Eye (tissue), 1 donor: Measurements from ENCODE around the gene EXOC7.
"Not testable (repeated sequence)": the region's sequence is repeated elsewhere in the genome, so short reads cannot be mapped to it uniquely, and the experiment has no call there.

Experiments
- DNase-seq: peaks from one replicate; pipeline ENCODE4 v3.0.0-alpha.2; 2015

The EXOC7 gene

GRCh38 chr17:76087531-76087930 lies 16.1 kb downstream of the EXOC7 start:
- no peak for DNase-seq

- no peak for DNase-seq
Observed at GRCh38 chr17:76086384-76086783, 17.2 kb downstream of the EXOC7 start.

GRCh38 chr17:76085731-76086366 lies 17.7 kb downstream of the EXOC7 start:
- no peak for DNase-seq

- no peak for DNase-seq
Observed at GRCh38 chr17:76085066-76085730, 18.4 kb downstream of the EXOC7 start.

- no peak for DNase-seq
Observed at GRCh38 chr17:76083536-76084182, 19.9 kb downstream of the EXOC7 start.

- DNase-seq, result no peak
Observed at GRCh38 chr17:76082326-76083251, 21.0 kb downstream of the EXOC7 start.

GRCh38 chr17:76081295-76082210 lies 22.0 kb downstream of the EXOC7 start:
- DNase-seq, result peak; percentile 24

- no peak for DNase-seq
Observed at GRCh38 chr17:76080768-76081287, 22.8 kb downstream of the EXOC7 start.

- DNase-seq, result peak; percentile 65
Observed at GRCh38 chr17:76079956-76080767, 23.4 kb downstream of the EXOC7 start.

GRCh38 chr17:76079535-76079955 lies 24.0 kb downstream of the EXOC7 start:
- DNase-seq, result peak; percentile 52

GRCh38 chr17:76078860-76079534 lies 24.6 kb downstream of the EXOC7 start, which contains the start of gene ZACN:
TSS of gene ZACN (plus strand) at chr17:76079182. CDS start at chr17:76079265, 83 bp downstream.
- peak; percentile 46 for DNase-seq

GRCh38 chr17:76078370-76078769 lies 25.2 kb downstream of the EXOC7 start:
- DNase-seq, result not testable (repeated sequence)

- DNase-seq, result peak; percentile 81
Observed at GRCh38 chr17:76077584-76078110, 25.9 kb downstream of the EXOC7 start.

- peak; percentile 61 for DNase-seq
Observed at GRCh38 chr17:76076765-76077583, 26.6 kb downstream of the EXOC7 start.

- peak; percentile 28 for DNase-seq
Observed at GRCh38 chr17:76076146-76076764, 27.3 kb downstream of the EXOC7 start.

GRCh38 chr17:76075364-76076145 lies 28.0 kb downstream of the EXOC7 start:
- DNase-seq, result peak; percentile 64
